Measurements from ENCODE around the gene KCTD3.

DNA sequence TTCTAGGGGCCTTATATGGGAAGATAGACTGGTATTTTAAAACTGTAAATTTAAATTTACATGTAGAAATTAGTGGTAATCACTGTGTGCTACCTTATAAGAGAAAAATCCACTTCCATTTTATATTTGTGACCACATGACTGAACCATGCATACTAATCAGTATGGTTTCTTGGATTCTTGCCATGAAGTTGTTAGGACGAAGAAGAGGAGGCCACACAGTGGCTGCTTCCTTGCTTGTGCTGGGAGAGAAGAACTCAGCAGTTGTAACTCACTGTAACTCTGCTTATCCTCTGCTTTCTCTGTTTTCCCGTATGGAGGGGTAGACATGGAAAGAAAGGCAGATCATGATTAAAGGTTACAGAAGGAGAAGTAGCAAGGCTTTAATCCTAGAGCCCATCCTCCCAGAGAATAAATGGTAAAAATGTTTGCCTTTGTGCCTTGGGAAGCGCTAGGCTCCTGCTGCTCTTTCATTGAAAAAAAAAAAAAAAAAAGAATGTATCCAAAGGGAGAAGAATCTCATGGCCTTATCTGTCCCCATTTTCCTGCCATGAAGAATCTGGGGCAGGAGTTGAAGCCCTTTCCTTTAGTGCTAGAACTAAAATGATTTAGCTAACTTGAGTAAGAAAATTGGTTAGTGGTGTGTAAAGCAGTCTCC, 32.4 kb downstream of the KCTD3 start:
- TF ChIP-seq, protein P1, sequence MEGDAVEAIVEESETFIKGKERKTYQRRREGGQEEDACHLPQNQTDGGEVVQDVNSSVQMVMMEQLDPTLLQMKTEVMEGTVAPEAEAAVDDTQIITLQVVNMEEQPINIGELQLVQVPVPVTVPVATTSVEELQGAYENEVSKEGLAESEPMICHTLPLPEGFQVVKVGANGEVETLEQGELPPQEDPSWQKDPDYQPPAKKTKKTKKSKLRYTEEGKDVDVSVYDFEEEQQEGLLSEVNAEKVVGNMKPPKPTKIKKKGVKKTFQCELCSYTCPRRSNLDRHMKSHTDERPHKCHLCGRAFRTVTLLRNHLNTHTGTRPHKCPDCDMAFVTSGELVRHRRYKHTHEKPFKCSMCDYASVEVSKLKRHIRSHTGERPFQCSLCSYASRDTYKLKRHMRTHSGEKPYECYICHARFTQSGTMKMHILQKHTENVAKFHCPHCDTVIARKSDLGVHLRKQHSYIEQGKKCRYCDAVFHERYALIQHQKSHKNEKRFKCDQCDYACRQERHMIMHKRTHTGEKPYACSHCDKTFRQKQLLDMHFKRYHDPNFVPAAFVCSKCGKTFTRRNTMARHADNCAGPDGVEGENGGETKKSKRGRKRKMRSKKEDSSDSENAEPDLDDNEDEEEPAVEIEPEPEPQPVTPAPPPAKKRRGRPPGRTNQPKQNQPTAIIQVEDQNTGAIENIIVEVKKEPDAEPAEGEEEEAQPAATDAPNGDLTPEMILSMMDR (IDR thresholded peaks at IDR 0.05): no peak
- TF ChIP-seq POLR2A (IDR thresholded peaks at IDR 0.05) (no peak), POLR2AphosphoS5 (IDR thresholded peaks at IDR 0.05) (no peak), EP300 (IDR thresholded peaks at IDR 0.05; ENCODE audit: low read depth) (no peak)
